ENCODE measurements around the gene DCAF16. TPM values are rescaled to one million over a fixed set of nuclear protein-coding genes. Genes with fewer than 3 reads are reported as not detected.

The DCAF16 gene
- total RNA-seq, 1 donor from 2014 or later = 34.2 TPM

- Mint-ChIP-seq H3K4me1 (ENCODE audit: unreplicated experiment) (no peaks in the 10 kb centered on the region), H3K27ac (ENCODE audit: unreplicated experiment) (no peak overlapping the region), H3K9me3 (ENCODE audit: unreplicated experiment) (no peaks in the 10 kb centered on the region), H3K36me3 (ENCODE audit: low read depth, unreplicated experiment) (no peaks in the 10 kb centered on the region), H3K4me3 (ENCODE audit: unreplicated experiment) (no peak overlapping the region), H3K27me3 (ENCODE audit: unreplicated experiment) (no peaks in the 10 kb centered on the region)
- DNase-seq (ENCODE audit: low spot score) = no peak
- TF ChIP-seq CTCF (IDR thresholded peaks at IDR 0.05; ENCODE audit: unreplicated experiment) = no peak
Observed at GRCh38 chr4:17846266-17846665, 35.7 kb upstream of the DCAF16 start.

GRCh38 chr4:17823871-17824669, 13.5 kb upstream of the DCAF16 start:
- no peak for TF ChIP-seq CTCF (IDR thresholded peaks at IDR 0.05; ENCODE audit: unreplicated experiment)
- H3K4me3 Mint-ChIP-seq (ENCODE audit: unreplicated experiment) = no peak overlapping the region
- no peak overlapping the region for H3K27ac Mint-ChIP-seq (ENCODE audit: unreplicated experiment)
- H3K9me3 Mint-ChIP-seq (ENCODE audit: unreplicated experiment) = no peaks in the 10 kb centered on the region
- no peak for DNase-seq (ENCODE audit: low spot score)
- no peaks in the 10 kb centered on the region for H3K4me1 Mint-ChIP-seq (ENCODE audit: unreplicated experiment)
- no peaks in the 10 kb centered on the region for H3K27me3 Mint-ChIP-seq (ENCODE audit: unreplicated experiment)
- H3K36me3 Mint-ChIP-seq (ENCODE audit: low read depth, unreplicated experiment) = no peaks in the 10 kb centered on the region

GRCh38 chr4:17817027-17817426, 6.5 kb upstream of the DCAF16 start:
- peaks cover 3% of the 10 kb centered on the region for H3K4me1 Mint-ChIP-seq (ENCODE audit: unreplicated experiment)
- no peak overlapping the region for H3K4me3 Mint-ChIP-seq (ENCODE audit: unreplicated experiment)
- peak; percentile 48 for TF ChIP-seq CTCF (IDR thresholded peaks at IDR 0.05; ENCODE audit: unreplicated experiment)
- no peak overlapping the region for H3K27ac Mint-ChIP-seq (ENCODE audit: unreplicated experiment)
- H3K36me3 Mint-ChIP-seq (ENCODE audit: low read depth, unreplicated experiment) = no peaks in the 10 kb centered on the region
- no peaks in the 10 kb centered on the region for H3K9me3 Mint-ChIP-seq (ENCODE audit: unreplicated experiment)
- no peaks in the 10 kb centered on the region for H3K27me3 Mint-ChIP-seq (ENCODE audit: unreplicated experiment)
- no peak for DNase-seq (ENCODE audit: low spot score)

GRCh38 chr4:17816142-17816541, 5.6 kb upstream of the DCAF16 start:
- H3K4me1 Mint-ChIP-seq (ENCODE audit: unreplicated experiment) = peaks cover 8% of the 10 kb centered on the region
- H3K27ac Mint-ChIP-seq (ENCODE audit: unreplicated experiment) = no peak overlapping the region
- H3K4me3 Mint-ChIP-seq (ENCODE audit: unreplicated experiment) = no peak overlapping the region
- H3K9me3 Mint-ChIP-seq (ENCODE audit: unreplicated experiment) = no peaks in the 10 kb centered on the region
- no peaks in the 10 kb centered on the region for H3K36me3 Mint-ChIP-seq (ENCODE audit: low read depth, unreplicated experiment)
- H3K27me3 Mint-ChIP-seq (ENCODE audit: unreplicated experiment) = no peaks in the 10 kb centered on the region
- no peak for TF ChIP-seq CTCF (IDR thresholded peaks at IDR 0.05; ENCODE audit: unreplicated experiment)
- no peak for DNase-seq (ENCODE audit: low spot score)

- no peak for DNase-seq (ENCODE audit: low spot score)
- Mint-ChIP-seq H3K27me3 (ENCODE audit: unreplicated experiment) (peaks cover 7% of the 10 kb centered on the region), H3K9me3 (ENCODE audit: unreplicated experiment) (no peaks in the 10 kb centered on the region), H3K27ac (ENCODE audit: unreplicated experiment) (no peak overlapping the region), H3K4me1 (ENCODE audit: unreplicated experiment) (peaks cover 20% of the 10 kb centered on the region), H3K36me3 (ENCODE audit: low read depth, unreplicated experiment) (peaks cover 6% of the 10 kb centered on the region), H3K4me3 (ENCODE audit: unreplicated experiment) (no peak overlapping the region)
- no peak for TF ChIP-seq CTCF (IDR thresholded peaks at IDR 0.05; ENCODE audit: unreplicated experiment)
Observed at GRCh38 chr4:17814140-17814539, 3.6 kb upstream of the DCAF16 start.
